NCI-H526 (cell line): ENCODE data around the gene GET4.
"Not testable (repeated sequence)": the region's sequence is repeated elsewhere in the genome, so short reads cannot be mapped to it uniquely, and the experiment has no call there.

Experiments used
- DNase-seq, 2 experiments: peaks; one replicate each; lab custom pipeline; 2025; lab: John Stamatoyannopoulos, UW

The GET4 gene

DNA sequence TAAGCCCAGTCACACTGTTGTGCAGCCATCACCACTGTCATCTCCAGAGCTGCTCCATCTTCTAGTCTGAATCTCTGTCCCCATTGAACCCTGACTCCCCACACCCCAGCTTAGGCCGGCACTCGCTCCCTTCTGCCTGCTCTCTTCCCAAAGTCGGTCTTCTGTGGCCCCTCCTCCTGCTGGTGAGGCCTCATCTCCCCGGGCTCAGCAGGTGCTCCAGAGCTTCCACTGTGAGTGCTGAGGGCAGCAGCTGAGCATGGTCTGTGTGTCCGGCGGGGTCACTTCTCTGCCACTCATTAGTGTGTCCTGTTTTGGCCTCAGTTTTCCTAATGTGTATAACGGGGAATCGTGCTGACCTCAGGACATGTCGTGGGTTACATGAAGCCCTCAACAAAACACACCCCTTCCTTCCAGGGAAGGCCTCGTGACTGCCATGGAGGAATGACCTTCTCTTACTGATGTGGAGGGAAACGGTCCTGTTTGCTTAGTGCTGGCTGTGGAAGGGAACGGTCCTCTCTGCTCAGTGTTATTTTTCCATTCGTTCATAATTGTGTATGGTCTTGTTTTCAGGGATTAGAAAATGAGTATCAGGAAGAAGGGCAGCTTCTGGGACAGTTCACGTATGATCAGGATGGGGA is 4.3 kb upstream of the GET4 start:
- no peak for DNase-seq

DNA sequence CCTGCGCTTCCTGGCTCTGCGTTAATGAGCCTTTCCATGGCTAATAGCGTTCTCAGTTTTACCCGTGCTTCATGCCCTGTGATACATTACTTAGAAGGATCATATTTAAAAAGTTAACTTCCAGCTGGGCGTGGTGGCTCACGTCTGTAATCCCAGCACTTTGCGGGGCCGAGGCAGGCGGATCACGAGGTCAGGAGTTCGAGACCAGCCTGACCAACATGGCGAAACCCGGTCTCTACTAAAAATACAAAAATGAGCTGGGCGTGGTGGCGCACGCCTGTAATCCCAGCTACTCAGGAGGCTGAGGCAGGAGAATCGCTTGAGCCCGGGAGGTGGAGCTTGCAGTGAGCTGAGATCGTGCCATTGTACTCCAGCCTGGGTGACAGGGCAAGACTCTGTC is 3.7 kb upstream of the GET4 start:
- not testable (repeated sequence) for DNase-seq

DNA sequence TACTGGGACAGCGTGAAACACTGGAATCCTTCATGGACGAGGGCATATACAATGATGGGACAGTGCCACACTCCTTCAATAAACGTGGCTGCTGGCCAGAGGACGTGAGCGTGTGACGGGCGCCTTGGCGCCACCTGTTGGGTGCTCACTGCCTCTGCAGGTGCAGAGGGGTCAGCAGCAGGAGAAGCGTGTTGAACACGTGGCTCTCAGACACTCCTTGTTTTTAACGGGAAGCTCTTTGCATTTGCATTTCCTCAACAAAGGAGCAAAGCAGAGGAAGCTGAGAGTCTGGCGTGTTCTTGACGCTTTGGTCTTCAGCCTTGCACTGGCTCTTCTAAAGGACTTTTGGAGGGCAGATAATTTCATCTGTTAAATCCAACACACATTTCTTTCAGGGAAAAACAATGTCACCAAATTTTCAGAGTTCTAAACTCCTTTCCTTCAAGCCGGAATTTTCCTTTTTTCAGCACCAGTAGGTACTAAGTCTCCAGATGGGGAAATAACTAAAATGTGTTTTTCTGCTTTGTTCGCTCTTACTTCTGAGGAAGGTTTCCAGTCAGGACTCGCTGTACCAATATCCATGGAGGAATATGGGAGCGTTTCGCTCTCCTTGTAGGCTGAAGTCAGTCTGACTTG is 2.9 kb upstream of the GET4 start:
- peak; percentile 78 to 86 for DNase-seq

DNA sequence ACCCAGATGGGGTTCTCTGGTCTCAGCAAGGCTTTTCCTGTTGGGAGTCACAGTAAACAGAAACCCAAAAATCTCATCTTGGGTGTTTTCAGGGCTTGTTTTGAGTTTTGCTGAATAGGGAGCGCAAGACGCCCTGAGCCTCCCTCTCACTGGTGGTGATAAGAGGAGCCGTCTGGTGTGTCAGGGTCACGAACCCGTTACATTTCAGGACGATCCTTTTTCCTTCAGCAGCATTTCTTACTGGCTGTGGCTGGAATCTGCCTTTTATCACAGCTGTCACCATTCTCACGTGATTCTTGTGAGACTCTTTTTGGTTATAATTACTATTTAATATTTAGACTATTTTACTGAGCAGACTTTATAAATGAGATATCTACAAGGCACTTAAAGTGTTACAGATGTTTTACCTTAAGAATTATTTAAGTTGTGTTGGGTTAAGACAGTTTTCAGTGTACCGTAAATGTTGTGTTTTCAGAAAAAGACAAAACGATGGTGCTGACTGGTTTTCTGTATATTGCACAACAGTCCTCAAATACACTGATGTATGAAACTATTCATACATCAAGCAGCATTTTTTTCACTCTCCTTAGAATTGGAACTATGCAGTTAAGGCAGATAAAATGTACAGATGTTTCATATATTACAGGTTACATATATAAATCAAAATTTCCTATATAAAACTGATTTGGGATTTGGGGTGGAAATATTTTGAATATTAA is 2.2 kb upstream of the GET4 start:
- no peak for DNase-seq

DNA sequence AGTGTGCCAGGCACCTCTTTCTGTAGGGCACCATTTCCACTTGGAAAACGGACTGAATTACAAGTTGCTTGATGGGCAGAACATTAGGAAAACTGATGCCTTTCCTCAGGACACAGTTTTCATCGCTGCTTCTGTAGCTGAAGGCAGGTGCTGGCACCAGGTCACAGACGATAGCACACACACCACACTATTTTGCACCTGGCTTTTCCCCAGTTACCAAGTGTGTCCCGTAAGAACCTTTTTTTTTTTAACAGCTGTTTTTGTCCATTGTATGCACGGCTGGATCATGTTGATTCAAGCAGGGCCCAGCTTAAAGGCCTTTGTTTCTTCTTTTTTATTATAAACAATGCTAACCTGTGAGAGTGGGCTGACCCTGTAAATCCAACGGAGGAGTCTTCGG is 1.3 kb upstream of the GET4 start:
- DNase-seq: no peak

DNA sequence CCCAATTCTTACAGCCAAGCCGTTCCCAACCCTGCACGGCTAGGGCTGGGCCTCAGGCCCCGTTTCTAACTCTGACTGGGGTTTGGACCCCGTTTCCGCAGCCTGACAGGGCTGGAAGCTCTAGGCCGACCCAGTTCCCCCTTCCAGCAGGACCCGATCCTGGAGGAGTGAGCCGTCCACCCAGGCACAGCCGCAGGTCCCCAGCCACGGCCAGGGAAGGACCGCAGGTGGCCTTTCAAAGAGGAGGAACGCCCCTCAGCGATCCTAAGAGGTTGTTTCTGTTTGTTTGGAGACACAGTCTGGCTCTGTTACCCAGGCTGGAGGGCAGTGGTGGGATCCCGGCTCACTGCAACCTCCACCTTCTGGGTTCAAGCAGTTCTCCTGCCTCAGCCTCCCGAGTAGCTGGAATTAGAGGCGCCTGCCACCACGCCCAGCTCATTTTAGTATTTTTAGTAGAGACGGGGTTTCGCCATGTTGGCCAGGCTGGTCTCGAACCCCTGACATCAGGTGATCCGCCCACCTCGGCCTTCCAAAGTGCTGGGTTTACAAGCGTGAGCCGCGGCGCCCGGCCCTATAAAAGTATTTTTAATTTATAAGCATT is 778 bp upstream of the GET4 start:
- DNase-seq: no peak

DNA sequence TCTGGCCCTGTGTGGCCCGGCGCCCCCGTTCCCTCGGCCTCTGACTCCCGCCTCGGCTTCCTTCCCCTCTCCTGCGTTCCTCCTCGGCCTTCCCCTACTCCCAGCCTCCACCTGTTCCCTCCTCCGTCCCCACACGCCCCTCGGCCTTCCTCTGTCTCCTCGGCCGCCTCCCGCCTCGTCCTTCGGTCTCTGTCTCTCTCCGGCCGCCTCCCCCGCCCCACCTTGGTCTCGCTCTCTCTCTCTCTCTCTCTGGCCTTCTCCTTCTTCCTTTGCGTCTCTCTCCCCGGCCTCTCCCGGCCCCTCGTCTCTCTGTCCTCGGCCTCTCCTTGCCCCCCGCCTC is 588 bp downstream of the GET4 start:
- DNase-seq: peak in 1 of 2 experiments; percentile 77

DNA sequence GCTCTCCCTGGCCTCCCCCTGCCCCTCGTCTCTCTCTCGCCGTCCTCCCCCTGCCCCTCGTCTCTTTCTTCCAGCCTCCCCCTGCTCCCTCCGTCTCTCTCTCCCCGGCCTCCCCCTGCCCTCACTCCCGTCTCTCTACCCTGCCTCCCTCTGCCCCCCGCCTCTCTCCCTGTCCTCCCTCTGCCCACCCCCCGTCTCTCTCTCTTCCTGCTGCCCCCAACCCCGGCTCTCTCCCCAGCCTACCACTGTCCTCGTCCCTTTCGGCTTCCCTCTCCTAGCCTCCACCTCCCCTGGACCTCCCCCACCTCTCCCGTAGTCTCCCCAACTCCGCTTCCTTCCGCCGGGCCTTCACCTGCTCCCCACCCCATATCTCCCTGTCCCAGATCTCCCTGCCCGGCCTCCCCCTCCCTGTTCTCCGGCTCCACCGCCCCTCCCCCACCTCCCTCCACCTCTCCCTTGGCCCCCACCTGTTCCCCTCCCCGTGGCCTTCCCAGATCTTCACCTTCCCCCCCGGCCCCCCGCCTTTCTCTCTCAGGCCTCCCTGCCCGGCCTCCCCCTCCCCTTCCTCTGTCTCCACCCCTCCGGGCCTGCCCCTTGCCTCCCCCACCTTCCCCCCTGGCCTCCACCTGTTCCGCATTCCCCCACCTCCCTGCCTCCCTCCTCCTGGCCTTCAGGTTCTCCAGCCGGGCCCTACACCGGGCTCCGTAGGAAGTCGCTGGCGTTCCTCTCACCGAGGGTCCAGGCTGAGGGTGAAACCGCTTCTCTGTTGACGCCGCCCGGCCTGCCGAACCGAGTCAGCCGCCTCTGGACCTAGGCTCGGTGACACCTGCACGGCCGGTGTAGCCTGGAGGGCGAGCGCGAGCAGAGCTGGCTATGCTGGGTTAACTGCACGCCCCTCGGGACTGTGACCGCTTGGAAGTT is 1.2 kb downstream of the GET4 start:
- DNase-seq: peak in 1 of 2 experiments; percentile 32

DNA sequence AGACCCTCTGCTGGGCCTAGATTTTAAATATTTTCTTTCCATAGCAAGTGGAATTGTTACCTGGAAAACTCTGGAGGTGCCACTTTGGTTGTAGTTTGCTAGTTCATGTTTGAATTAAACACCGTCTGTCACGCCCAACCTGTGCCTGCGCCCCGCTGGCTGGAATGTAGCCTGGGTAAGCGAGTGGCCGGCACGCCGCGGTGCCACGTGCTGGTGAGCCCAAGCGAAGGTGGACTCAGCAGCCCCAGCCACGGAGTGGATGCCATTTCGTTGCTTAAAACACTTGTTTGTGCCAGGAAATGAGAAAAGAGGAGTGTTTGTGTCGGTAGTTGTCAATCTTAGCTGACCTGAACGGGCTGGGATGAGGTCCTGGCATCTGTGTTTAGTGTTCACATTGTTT is 2.7 kb downstream of the GET4 start:
- DNase-seq: no peak

DNA sequence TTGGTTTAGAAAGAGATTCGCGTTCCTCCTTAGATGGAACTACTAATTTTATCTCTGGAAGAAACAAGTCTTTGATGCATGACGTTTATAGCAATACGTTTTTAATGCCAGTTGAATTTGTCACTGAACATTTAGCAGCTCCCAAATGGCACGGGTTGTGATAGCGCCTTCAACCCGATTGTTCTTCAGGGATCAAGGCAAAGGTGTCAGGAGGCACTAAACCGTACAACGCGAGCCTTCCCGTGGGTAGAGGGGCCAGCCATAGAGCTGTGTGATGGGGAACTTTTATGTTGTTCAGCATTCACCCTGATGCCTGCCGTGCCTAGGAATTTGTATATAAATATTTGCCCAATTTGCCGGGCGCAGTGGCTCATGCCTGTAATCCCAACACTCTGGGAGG is 3.4 kb downstream of the GET4 start:
- DNase-seq: no peak

DNA sequence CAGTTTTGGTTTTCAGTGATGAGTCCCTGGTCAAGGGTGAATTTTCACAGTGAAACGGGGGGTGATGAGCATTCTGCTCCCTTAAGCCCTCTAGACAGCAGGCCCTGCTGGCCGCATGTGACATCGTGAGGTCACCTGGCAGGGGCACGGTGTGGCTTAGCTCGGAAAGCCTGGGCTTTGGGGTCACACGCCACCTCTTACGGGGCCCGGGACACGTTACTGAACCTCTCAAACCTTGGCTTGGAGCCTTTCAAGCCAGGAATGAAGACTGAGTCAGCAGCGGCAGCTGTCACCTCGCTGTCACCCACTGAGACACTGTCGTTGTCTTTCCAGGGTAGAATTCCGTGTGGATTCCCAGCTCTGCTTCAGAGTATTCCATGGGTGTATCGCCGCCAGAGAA is 4.1 kb downstream of the GET4 start:
- no peak for DNase-seq

DNA sequence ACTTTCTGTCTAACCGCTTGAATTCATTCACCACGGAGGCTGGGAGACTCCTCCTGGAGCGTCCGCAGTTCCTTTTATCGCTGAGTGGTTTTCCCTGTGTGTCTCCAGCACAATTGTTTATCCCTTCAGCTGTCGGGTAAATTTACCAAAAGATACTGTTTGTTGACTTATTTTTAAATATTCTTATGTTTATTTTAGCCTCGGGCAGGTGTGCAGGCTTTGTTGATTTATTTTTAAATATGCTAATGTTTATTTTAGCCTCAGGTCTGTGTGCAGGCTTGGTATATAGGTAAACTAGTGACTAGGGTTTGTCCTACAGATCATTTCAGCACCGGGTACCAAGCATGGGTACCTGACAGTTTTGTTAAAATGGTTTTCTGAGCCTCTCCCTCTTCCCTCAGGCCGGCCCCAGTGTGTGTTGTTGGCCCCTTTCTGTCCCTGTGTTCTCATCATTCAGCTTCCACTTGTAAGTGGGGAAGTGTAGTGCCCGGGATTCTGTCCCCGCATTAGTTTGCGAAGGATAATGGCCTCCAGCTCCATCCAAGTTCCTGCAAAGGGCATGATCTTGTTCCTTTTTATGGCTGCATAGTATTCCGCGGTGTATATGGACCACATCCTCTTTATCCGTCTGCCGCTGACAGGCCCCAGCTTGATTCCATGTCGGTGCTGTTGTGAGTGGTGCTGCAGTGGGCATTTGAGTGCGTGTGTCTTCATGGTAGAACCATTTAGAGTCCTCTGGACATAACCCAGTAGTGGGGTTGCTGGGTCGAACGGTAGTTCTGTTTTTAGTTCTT is 5.3 kb downstream of the GET4 start:
- DNase-seq: no peak

DNA sequence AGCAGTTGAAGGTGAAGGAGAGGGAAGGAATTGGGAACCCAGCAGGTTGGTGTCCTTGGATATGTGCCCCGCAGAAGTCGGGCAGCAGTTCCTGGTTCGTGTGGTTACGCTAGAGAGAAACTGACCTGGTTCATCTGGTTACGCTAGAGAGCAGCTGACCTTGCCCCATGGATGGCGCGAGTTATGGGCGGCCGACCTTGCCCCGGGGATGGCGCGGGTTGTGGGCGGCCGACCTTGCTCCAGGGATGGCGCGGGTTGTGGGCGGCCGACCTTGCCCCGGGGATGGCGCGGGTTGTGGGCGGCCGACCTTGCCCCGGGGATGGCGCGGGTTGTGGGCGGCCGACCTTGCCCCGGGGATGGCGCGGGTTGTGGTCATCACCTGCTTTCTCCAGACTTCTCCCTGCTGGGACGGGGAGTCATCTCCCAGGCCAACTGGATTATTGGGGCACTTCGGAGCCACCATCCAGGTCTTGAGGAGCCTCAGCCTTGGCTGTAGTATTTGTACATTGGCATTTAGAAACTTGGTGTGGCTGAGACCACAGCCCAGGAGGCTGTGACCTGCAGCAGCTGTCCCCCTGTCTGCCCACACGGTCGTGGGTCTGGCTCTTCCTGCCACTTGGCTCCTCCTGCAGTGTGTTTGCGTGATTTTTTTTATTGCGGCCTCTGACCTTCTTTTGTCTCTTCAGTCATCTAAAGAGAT is 6.1 kb downstream of the GET4 start:
- DNase-seq: no peak

DNA sequence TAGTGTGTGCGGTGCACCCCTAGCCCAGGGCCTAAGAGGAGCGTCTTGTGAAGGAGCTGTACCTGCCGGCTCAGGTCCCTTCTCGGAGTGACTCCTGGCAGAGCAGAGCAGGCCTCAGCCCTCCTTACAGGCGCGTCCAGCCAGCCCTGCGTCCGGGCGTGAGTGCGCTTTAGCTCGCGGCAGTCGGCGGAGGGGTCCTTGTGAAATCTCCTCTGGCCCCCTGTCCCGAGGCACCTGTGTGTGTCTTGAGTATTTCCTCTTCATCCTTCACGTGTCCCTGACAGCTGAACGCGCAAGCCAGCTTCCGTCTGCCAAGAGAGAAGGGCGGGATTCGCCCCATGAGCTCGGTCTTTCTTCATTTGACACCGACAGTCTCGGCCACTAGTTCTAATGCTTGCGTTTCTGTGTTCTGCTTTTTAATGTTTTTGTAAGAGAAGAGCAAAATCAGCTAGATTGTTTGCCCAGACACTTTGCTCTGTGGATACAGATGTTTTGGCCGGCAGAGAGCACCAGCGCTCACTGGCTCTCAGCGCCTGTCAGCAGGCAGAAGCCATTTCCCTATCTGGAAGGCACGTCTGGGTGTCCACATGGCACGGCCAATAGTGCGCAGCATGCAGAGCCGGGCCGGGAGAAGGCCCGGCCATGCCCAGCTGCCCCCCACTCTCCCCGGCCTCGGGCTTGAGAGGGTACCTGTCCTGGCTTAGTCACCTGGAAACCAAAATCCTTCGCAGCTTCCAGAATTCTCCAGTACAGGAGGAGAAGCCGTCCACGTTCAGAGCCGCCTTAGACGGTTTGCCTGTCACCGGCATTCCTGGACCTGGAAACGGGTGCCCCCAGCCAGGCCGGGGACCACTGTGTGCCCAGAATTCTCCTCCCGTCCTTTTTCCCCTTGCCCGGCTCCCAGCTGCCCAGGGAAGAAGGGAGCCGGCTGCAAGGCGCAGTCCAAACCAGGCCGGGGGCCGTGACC is 7.0 kb downstream of the GET4 start:
- DNase-seq: no peak

DNA sequence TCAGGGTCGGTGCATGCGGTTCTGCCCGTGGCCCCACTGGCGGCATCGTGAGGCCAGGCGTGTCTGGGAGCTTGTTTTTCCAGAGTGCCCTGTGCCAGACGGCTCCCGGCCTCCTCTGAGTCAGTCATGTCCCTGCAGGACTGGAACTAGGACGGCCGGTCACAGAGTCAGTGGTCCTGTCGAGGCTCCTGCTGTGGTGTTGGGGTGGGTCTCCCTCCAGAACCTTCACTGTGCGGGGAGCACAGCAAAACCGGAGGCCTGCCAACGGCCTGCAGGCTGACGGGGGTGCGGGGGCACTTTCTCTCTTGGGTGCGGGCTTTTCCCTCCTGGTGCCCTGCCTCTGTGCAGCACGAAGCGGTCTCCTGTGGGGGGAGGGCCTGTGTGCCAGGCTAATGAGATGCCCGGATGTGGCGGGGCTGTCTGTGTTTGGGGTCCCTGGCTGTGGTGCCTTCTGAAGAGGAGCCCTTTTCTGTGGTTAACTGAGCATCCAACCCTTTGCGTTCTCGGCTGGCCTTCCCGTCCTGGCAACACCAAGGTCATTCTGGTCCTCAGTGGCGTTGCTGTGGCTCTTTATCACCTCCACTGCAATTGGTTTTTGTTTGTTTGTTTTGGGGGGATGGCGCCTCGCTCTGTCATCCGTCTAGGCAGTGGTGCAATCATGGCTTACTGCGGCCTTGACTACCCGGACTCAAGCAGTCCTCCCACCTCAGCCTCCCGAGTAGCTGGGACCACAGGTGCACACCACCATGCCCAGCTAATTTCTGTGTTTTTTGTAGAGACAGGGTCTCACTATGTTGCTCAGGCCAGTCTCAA is 8.0 kb downstream of the GET4 start:
- no peak for DNase-seq

DNA sequence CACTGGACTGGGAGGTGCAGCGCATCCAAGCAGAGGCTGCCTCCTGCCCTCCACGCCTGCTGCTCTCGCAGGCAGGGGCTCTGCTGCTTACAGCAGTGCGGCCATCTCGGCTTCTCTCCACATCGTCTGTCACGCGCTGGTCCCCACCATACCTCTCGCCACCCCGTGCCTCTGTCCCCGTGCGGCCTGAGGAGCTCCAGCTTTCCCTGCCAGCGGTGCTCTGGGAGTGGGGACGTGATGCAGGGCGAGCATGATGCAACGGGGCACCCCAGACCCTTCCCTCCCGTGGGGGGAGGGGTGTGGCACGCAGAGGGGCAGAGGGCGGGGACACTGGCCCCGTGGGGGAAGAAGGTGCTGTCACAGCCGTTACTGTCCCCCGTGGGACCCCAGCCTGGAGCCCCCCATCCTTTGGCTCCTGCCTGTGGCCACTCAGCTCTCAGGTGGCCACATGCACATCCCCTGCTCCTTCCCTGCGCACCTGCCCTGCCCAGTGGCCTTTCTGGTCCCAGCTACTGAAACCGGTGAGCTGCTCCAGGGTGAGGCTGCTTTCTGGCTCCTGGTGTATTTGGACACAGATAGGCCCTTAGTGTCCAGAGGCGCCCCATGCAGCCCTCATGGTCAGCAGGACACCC is 9.0 kb downstream of the GET4 start:
- no peak for DNase-seq

DNA sequence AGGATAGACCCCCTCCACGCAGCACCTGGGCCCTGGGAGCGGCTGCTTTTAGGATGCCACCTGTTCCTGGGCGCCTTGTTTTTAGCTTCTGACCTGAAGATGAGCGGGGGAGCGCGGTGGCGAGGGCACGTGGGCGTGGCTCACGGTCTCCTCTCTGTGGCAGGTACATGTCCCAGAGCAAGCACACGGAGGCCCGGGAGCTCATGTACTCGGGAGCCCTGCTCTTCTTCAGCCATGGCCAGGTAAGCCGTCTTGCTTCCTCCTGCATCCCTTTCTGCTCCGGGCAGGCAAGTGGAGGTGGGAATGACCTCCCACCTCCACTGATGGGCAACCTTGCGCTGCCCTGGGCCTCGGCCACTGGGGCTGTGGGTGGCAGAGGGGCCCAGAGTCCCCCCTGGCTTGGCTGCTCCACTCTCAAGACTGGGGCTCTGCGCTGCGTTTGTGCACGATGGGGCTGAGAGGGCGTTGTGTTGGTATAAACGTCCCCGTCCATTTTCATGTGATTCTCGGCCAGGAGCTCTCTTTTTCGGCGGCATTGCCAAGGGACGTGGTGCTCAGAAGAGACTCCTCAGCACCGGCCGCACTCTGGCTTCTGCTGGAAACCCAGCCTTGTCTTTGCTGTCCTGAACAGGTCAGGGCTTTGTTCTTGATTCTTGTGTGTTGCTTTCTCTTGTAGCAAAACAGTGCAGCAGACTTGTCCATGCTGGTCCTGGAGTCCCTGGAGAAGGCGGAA is 9.7 kb downstream of the GET4 start:
- DNase-seq: no peak
